22Rv1 (cell line): ENCODE measurements around the gene PHOSPHO2.
"Not testable (repeated sequence)": the region's sequence is repeated elsewhere in the genome, so short reads cannot be mapped to it uniquely, and the experiment has no call there.

Experiments
- H3K27ac ChIP-seq: fragments of 450-650 bp; 2 replicates; pipeline ENCODE4 v1.5.1; 2017
- CTCF ChIP-seq: fragments of 450-650 bp; IDR thresholded peaks from 2 replicates; pipeline ENCODE4 v1.5.1; 2017; ENCODE audit warnings: mild to moderate bottlenecking
- ZFX ChIP-seq: fragments of 450-650 bp; IDR thresholded peaks from 2 replicates; pipeline ENCODE4 v1.6.1; 2017; ENCODE audit warnings: antibody characterized with exemption, borderline replicate concordance

PHOSPHO2 gene

DNA sequence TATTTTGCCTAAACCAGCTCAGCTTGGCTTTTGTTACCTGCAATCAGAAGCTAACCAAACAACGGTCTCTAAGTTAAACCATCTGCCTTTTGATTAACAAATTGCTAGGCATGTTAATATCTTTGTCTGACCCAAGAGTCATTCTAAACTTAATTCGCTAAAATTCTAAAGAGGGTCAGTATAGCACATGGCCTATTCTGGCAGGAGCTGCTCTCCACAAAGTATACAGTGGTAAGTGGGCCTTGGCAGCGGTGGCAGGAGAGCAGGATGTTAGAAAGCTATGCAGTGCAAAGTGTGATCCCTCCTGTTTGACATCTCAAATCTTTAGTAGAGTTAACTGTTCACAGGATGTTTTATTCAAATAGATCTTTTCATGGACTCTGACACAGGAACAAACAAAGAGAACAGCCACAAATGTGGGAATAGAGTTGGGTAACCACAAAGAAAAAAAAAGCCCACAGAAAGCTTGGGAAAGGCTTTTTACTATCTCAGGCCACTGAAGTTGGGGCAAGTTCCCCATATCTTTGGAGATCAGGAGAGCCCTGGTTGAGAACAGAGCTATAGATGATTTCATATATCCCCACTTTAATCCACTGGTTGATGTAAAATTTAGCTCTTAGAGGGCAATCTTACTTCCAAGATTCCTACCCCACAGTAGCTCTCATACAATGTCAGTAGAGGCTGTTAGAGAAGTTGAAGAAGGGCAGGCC, 10.7 kb upstream of the PHOSPHO2 start:
- H3K27ac ChIP-seq: no peak overlapping the region
- no peak for TF ChIP-seq ZFX
- no peak for TF ChIP-seq CTCF

DNA sequence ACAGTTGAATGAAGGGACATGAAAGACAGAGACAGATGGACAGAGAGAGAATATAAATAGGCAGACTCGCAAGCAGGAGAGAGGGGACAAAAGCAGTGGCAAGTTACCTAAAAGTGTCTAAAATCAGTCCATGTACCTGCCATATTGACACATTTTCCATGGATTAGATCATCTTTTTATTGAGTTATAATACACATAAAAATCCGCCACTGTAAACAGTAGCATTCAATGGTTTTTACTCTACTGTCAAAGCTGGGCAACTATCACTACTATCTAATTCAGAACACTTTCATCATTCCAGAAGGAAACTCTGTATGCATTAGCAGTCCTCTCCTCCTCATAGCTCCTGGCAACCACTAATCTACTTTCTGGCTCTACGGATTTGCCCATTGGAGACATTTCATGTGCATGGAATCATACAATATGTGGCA, 10.1 kb upstream of the PHOSPHO2 start:
- TF ChIP-seq CTCF: no peak
- no peak for TF ChIP-seq ZFX
- no peak overlapping the region for H3K27ac ChIP-seq

DNA sequence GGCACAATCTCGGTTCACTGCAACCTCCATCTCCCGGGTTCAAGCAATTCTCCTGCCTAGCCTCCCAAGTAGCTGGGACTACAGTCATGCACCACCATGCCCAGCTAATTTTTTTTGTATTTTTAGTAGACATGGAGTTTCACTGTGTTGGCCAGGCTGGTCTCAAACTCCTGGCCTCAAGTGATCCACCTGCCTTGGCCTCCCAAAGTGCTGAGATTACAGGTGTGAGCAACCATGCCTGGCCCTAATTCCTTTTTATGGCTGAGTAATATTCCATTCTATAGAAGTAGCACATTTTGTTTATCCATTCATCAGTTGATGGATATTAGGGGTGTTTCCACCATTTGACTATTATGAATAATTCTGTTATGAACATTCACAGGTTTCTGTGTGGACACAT, 9.6 kb upstream of the PHOSPHO2 start:
- not testable (repeated sequence) for H3K27ac ChIP-seq

DNA sequence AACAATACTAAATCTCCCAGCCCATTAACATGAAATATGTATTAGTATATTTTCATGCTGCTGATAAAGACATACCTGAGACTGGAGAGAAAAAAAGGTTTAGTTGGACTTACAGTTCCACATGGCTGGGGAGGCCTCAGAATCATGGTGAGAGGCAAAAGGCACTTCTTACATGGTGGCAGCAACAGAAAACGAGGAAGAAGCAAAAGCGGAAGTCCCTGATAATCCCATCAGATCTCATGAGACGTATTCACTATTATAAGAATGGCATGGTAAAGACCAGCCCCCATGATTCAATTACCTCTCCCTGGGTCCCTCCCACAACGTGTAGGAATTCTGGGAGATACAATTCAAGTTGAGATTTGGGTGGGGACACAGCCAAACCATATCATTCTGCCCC, 7.4 kb upstream of the PHOSPHO2 start:
- H3K27ac ChIP-seq: not testable (repeated sequence)

DNA sequence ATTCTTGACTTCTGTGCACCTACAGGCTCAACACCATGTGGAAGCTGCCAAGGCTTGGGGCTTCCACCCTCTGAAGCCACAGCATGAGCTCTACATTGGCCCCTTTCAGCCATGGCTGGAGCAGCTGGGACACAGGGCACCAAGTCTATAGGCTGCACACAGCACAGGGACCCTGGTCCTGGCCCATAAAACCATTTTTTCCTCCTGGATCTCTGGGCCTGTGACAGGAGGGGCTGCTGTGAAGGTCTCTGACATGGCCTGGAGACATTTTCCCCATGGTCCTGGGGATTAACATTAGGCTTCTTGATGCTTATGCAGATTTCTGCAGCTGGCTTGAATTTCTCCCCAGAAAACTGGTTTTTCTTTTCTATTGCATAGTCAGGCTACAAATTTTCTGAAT, 6.3 kb upstream of the PHOSPHO2 start:
- not testable (repeated sequence) for H3K27ac ChIP-seq

DNA sequence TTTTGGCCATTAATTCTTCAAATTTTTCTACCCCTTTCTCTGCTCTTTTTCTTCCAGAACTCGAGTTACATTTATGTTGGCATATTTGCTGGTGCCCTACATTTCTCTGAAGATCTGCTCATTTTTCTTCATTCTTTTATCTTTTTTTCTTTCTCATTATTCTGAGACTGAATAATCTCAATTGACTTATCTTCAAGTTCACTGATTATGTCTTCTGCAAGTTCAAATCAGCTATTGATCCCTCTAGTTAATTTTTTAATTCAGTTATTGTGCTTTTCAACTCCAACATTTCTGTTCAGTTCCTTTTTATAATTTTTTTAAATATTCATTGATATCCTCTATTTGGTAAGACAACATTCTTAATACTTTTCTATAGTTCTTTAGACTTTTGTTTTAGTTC, 3.3 kb upstream of the PHOSPHO2 start:
- no peak overlapping the region for H3K27ac ChIP-seq
- TF ChIP-seq ZFX: no peak
- no peak for TF ChIP-seq CTCF

- TF ChIP-seq CTCF (no peak), ZFX (no peak)
- no peak overlapping the region for H3K27ac ChIP-seq
These were observed 1.6 kb upstream of the PHOSPHO2 start for GRCh38 chr2:169692718-169693117.

GRCh38 chr2:169693360-169693759, 909 bp upstream of the PHOSPHO2 start:
- peak; percentile 20; the same call in 1 of the 2 replicates for TF ChIP-seq CTCF
- TF ChIP-seq ZFX: no peak
- H3K27ac ChIP-seq: no peak overlapping the region

DNA sequence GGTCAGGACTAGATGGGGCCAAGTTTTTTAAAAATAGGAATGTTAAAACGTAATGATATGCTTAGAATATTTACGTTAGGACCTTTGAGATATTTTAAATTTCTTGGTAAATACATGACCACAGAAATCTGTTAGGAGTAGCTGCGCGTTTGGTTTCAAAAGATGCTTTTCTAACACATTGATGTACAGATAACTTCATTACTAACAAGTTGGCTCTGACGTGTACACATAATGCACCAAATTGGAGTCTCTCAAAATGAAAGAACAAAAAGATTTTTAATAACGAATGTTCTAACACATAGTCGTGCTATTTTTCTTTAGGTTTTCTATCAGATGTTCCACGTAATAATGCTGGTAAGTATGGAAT, 608 bp downstream of the PHOSPHO2 start:
- no peak for TF ChIP-seq CTCF
- no peak for TF ChIP-seq ZFX
- peak overlapping the region; percentile 74 for H3K27ac ChIP-seq
